ENCODE data around the gene ACOX3. TPM values are rescaled to one million over a fixed set of nuclear protein-coding genes. Genes with fewer than 3 reads are reported as not detected.

ACOX3 gene
- total and polyA plus RNA-seq, 4 donors, result 11.4 to 24.6 (median 13.6) TPM

DNA sequence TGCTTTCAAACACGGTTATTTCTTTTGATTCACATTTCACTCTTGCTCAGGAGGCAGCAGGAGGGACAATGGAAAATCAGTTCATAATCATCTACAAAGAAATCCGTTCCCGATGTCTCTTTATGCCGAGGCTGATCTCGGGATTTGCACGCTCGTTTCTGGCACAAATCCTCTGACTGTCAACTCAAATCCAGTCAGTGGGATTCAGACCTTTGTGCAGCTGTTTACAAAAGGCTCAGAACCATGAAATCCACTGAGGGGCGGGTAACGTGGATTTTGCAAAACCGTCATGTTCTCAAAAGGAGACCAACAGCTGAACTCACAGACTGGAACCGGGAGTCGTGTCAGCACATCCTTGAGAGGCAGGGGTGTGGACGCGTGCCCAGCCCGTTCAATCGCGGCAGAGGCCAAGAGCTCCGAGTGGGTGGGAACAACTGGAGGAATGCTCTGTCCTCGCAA is 46.4 kb downstream of the ACOX3 start:
- Histone ChIP-seq H3K9me3 (ENCODE audit: control insufficient read depth in 4 of 4, low read length in 3 of 4) (no peaks in the 10 kb centered on the region), H3K9ac (ENCODE audit: low read depth in 1 of 2, low read length in 2 of 2) (no peak overlapping the region), H3K36me3 (ENCODE audit: control insufficient read depth in 4 of 4, insufficient read depth in 3 of 4, low read depth in 1 of 4, low read length in 3 of 4) (peaks cover 0 to 47% (median 18%) of the 10 kb centered on the region in 4 donors), H3K4me1 (ENCODE audit: control insufficient read depth in 4 of 4, insufficient read depth in 4 of 4, low read length in 3 of 4) (no peaks in the 10 kb centered on the region), H3K4me3 (ENCODE audit: low read depth in 1 of 3, low read length in 3 of 3) (no peak overlapping the region), H3K27ac (ENCODE audit: low read depth in 1 of 2, low read length in 2 of 2) (no peak overlapping the region), H3K27me3 (ENCODE audit: control insufficient read depth in 4 of 4, insufficient read depth in 4 of 4, low read length in 3 of 4) (no peaks in the 10 kb centered on the region)
- DNase-seq (ENCODE audit: low spot score), result no peak
- 92% methylated on average over 19 of the region's 19 CpGs for WGBS
- no peak for TF ChIP-seq REST (IDR thresholded peaks at IDR 0.05)

- DNase-seq (ENCODE audit: low spot score), result no peak
- no peaks in the 10 kb centered on the region for H3K4me1 ChIP-seq (ENCODE audit: control insufficient read depth in 4 of 4, insufficient read depth in 4 of 4, low read length in 3 of 4)
- peaks cover 0 to 48% (median 17%) of the 10 kb centered on the region in 4 donors for H3K36me3 ChIP-seq (ENCODE audit: control insufficient read depth in 4 of 4, insufficient read depth in 3 of 4, low read depth in 1 of 4, low read length in 3 of 4)
- H3K9ac ChIP-seq (ENCODE audit: low read depth in 1 of 2, low read length in 2 of 2), result no peak overlapping the region
- H3K9me3 ChIP-seq (ENCODE audit: control insufficient read depth in 4 of 4, low read length in 3 of 4), result no peaks in the 10 kb centered on the region
- no peak overlapping the region for H3K4me3 ChIP-seq (ENCODE audit: low read depth in 1 of 3, low read length in 3 of 3)
- H3K27me3 ChIP-seq (ENCODE audit: control insufficient read depth in 4 of 4, insufficient read depth in 4 of 4, low read length in 3 of 4), result no peaks in the 10 kb centered on the region
- 81% methylated on average over 8 of the region's 8 CpGs for WGBS
- no peak overlapping the region for H3K27ac ChIP-seq (ENCODE audit: low read depth in 1 of 2, low read length in 2 of 2)
- TF ChIP-seq HNF4G (IDR thresholded peaks at IDR 0.05) (no peak), TAF1 (conservative IDR thresholded peaks at IDR 0.05) (no peak), EGR1 (IDR thresholded peaks at IDR 0.05; ENCODE audit: low read depth in 2 of 2) (no peak), REST (IDR thresholded peaks at IDR 0.05) (no peak)
- TF ChIP-seq, protein P1, sequence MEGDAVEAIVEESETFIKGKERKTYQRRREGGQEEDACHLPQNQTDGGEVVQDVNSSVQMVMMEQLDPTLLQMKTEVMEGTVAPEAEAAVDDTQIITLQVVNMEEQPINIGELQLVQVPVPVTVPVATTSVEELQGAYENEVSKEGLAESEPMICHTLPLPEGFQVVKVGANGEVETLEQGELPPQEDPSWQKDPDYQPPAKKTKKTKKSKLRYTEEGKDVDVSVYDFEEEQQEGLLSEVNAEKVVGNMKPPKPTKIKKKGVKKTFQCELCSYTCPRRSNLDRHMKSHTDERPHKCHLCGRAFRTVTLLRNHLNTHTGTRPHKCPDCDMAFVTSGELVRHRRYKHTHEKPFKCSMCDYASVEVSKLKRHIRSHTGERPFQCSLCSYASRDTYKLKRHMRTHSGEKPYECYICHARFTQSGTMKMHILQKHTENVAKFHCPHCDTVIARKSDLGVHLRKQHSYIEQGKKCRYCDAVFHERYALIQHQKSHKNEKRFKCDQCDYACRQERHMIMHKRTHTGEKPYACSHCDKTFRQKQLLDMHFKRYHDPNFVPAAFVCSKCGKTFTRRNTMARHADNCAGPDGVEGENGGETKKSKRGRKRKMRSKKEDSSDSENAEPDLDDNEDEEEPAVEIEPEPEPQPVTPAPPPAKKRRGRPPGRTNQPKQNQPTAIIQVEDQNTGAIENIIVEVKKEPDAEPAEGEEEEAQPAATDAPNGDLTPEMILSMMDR (IDR thresholded peaks at IDR 0.05; ENCODE audit: low read depth, low read length, missing input control), result no peak
Measured at GRCh38 chr4:8393593-8394038, 46.9 kb downstream of the ACOX3 start.

DNA sequence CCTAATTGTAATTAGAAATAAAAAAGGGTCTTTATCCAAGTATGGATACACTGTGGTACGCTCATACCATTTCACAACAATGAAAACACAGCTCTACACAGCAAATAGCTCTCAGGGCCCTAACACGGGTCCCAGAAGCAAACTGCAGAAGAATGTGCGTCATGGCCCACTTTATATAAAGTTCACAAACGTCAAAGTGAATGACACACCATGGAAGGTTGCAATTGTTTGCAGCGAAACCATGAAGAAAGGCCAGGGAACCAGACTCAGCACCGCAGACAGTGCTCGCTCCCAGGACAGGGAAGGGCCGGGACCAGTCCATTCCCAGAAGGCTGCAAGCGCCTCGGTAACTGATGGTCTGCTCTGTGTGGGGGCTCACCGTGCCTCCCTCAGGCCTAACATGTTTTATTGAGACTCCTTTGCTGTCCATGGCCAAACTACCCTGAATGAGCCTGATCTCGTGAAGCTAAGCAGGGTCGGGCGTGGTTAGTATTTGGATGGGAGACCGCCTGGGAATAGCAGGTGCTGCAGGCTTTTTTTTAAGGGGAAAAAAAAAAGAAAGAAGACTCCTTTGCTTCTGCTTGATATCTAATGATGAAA is 47.8 kb downstream of the ACOX3 start:
- Histone ChIP-seq H3K9me3 (ENCODE audit: control insufficient read depth in 4 of 4, low read length in 3 of 4) (no peaks in the 10 kb centered on the region), H3K4me1 (ENCODE audit: control insufficient read depth in 4 of 4, insufficient read depth in 4 of 4, low read length in 3 of 4) (no peaks in the 10 kb centered on the region), H3K36me3 (ENCODE audit: control insufficient read depth in 4 of 4, insufficient read depth in 3 of 4, low read depth in 1 of 4, low read length in 3 of 4) (peaks cover 0 to 56% (median 15%) of the 10 kb centered on the region in 4 donors), H3K27ac (ENCODE audit: low read depth in 1 of 2, low read length in 2 of 2) (no peak overlapping the region), H3K27me3 (ENCODE audit: control insufficient read depth in 4 of 4, insufficient read depth in 4 of 4, low read length in 3 of 4) (no peaks in the 10 kb centered on the region), H3K9ac (ENCODE audit: low read depth in 1 of 2, low read length in 2 of 2) (no peak overlapping the region), H3K4me3 (ENCODE audit: low read depth in 1 of 3, low read length in 3 of 3) (no peak overlapping the region)
- 89% methylated on average over 15 of the region's 15 CpGs for WGBS
- no peak for DNase-seq (ENCODE audit: low spot score)
- TF ChIP-seq SP1 (IDR thresholded peaks at IDR 0.05), result no peak
- TF ChIP-seq, protein P1 (IDR thresholded peaks at IDR 0.05; ENCODE audit: low read depth, low read length, missing input control), result no peak

Data from liver (tissue), 9 donors.